ENCODE data around the gene AURKB.

AURKB gene

GRCh38 chr17:8187517-8188262 is 22.7 kb downstream of the AURKB start:
- DNase-seq: peak; percentile 97

GRCh38 chr17:8186787-8187516 is 23.4 kb downstream of the AURKB start:
- peak; percentile 94 for DNase-seq

GRCh38 chr17:8186446-8186786 is 24.0 kb downstream of the AURKB start:
- DNase-seq: no peak

DNA sequence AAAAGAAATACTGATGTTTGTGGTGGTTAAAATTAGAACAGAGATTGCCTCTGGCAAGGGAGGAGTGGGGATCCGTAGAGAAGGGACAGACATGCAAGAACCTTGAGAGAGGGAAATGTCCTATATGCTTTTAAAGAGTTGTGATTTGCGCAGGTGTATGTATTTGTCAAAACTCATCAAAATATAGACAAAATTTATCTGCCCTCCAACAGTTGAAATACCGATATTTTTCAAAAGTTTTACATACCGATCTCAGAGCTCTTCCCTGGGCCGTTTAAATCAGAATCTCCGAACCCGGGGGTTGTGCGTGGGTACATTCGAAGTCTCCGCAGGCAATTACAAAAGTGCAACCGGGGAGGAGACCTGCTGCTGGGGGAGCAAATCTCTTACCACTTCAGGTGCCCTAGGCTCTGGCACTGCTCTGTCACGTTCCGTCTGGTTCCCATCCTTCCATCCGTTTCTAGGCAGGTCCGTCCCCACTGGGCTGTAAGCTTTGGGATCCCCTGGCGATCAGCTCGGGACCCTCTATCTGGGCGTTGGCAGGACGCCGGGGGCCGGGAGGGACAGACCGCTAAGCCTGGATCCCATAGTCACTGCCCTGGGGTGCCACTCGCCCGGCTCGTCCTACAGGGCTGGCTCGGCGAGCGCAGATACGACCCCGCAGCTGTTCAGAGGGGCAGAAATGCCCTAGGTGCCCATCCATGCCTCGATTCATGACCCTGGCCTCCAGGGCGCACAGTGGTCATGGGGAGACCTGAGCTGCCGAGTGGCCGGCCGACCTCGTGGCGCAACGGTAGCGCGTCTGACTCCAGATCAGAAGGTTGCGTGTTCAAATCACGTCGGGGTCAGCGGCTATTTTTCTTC is 24.6 kb downstream of the AURKB start:
- DNase-seq: peak; percentile 73

DNA sequence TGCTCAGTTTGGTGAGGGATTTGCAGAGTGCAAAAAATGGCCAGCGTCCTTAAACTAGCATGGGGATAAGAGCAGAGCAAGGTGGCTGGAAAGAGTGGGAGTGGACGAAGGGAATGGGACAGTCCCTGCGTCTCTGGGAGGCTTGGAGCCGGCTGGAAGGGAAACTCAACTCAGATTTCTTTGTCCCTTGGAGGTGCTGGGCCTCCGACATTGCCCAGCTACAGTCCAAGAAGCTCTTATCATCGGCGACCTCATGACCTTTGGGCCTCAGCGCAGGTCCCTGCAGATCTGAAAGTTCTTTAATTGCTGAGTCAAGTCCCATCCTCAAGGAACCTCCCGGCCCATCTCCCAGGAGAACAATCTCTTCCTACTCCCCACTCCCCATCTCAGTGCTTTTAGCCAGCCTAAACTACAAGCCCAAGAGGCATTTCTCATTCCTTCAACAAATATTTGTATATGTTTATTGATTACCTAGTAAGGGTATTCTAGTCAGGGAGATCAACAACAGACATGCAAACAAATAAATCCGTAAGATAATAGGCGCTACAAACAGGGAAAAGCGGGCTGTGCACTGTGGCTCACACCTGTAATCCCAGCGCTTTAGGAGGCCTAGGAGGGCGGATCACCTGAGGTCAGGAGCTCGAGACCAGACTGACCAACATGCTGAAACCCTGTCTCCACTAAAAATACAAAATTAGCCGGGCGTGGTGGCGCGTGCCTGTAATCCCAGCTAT is 33.2 kb downstream of the AURKB start:
- DNase-seq: no peak

GRCh38 chr17:8176197-8176940 is 34.0 kb downstream of the AURKB start, which contains the start of gene TMEM107:
TSS of gene TMEM107 (minus strand) at chr17:8176380. CDS start at chr17:8176286, 94 bp downstream.
- peak; percentile 91 for DNase-seq

- peak; percentile 40 for DNase-seq
These were observed 34.6 kb downstream of the AURKB start for GRCh38 chr17:8175795-8176196.

- peak; percentile 72 for DNase-seq
These were observed 36.5 kb downstream of the AURKB start for GRCh38 chr17:8173871-8174322.

DNA sequence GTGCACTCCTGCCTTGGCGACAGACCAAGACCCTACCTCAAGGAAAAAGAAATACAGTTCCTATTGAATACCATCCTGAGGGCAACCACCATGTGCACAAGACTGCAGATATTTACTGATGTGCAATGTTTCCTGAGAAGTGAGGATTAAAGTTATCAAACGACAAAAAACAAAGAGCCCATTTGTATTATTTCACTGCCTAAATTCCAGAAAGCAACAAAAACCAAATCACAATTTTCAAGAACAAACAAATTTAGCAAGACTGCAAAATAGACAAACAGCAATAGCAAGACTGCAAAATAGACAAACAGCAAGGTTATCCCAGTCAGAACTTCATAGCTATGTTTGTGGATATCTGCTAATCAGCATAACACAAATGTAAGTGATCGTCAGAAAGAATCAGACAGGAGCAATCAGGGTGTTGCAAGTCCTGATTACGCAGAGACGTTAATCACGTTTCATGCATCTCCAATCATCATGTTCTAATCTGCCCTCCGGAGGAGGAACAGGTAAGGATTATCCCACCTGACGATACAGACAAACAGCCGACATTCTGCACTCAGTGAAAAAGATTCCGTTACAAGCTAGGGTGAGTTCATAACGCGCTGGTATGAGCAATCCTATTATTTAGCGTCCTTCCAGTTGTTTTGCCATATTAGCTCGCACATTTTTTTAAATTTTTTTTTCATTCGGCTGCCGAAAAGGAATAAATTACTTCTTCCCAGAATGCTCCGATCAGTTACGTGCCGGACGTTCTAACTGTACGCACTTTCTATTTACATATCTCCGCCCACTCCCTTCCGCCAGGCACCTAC is 37.1 kb downstream of the AURKB start:
- peak; percentile 91 for DNase-seq

DNA sequence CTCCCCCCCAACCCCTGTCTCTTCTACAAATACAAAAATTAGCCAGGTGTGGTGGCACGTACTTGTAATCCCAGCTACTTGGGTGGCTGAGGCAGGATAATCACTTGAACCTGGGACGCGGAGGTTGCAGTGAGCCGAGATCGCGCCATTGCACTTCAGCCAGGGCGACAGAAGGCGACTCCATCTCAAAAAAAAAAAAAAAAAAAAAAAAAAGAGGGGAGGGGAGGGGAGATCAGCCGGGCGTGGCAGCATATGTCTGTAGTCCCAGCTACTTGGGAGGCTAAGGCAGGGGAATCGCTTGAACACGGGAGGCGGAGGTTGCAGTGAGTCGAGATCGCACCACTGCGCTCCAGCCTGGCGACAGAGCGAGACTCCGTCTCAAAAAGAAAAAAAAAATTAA is 40.2 kb downstream of the AURKB start:
- DNase-seq: peak; percentile 60

DNA sequence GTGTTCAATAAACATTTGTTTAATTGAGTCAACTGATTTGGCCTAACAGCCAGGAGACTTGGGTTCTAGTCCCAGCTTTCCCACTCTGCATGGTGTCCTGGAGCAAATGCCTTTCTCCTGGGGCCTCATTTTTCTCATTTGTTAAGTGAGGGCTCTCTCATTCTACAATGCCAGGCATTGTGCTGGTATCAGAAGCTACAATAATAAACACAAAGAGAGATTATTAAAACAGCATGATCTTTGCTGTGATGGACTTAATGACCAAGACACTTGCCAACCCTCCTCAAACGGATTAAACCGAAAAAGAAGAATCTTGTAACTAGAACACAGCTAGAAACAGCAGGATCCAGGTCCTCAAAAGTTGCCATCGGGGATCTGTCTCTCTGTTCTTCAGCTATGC is 42.8 kb downstream of the AURKB start:
- no peak for DNase-seq

GRCh38 chr17:8166731-8167130 is 43.6 kb downstream of the AURKB start:
- DNase-seq: no peak

DNA sequence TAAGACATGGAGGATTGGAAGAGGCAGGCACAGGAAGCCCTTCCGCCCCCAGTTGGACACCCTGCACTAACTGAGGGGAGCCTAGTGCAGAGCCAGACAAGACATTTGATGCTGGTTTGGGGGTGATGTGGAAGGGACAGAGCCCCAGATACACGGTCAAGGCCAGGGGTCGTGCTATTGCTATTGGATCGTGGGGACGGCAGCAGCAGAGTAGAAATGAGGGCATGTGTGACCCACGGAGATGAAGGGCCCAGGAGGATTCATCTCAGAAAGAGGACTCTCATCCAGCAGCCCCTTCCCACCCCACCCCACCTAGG is 45.6 kb downstream of the AURKB start:
- no peak for DNase-seq

- peak; percentile 54 for DNase-seq
These were observed 46.2 kb downstream of the AURKB start for GRCh38 chr17:8163978-8164814.

DNA sequence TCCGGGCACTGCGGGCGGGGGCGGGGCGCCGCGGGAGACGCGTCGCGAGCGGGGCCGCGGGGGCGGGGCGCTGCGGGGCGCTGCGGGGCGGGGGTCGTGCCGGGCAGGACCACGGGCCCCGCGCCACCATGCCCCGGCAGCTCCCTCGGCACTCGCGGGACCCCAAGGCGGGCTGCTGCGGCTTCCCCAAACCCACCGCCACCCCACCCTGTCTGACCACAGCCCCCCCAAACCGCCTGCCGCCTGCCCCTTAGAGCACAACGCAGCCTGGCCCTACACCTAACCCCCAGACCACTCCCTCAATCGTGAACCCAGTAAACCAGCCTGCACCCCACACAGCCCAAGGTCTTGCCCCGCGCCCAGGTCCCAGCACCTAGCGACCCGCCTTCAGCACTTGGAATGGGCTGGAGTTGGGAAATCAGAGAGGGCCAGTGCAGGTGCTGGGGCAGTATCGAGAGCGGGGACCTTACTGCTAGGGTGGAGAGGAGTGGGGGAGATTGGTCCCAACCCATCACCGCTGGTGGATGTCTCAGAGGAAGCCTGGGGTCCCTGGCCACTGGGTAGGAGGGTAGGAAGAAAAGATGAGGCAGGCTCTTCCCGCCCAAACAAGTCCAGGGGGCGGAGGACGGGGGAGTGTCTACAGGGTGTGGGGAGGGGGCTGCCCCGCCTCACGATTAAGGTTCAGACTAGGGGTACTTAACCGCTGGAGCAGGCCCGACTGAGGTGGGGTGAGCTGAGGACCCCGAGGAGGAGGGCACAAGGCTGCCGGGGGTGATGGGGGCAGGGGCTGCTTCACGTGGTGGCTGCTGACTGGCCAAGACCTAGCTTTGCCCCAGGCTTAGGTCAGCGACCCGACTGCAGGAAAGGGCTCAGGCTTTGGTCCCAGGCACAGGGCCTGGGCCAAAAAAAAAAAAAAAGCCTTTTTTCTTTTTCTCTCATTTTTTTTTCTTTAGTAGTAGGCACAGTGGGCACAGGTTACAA is 47.1 kb downstream of the AURKB start:
- no peak for DNase-seq

DNA sequence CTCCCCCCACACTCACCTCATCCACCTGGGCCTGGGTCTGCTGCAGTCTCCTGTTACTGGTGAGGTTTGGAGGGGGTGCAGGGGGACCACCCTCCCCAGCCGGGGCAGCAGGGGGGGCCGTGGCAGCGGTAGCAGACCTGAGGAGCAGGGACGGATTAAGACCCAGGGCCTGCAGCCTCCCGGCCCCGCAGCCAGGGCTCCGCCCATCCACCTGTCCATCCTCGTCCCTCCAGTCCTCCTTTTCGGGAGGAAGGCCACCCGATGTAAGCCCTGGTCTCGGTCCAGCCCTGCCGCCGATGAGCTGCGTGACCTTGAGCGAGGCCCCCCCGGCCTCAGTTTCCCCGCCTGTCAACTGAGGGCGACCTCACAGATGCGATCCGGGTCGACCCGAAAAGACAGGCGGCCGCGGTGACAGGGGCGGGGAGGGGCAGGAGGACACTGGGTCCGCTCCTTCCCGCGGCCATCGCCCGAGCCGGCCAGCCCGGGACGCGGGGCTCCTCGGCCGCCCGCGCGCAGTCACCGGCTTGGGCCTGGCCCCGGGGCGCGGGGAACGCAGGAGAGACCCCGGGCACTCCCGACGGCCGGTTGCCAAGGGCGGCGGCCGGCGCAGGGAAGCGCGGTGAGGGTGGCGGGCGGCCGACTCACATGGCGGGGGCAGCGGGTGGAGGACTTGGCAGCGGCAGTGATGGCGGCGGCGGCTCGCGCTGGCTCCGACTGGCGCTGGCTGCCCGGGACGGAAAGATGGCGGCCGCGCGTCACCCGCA is 48.0 kb downstream of the AURKB start, which contains the start of gene VAMP2:
Gene VAMP2 (minus strand): TSS at position 716 of the 764 bp plus-strand sequence. CDS start 69 bp downstream, at position 647.
- peak; percentile 71 for DNase-seq

- DNase-seq: no peak
These were observed 48.8 kb downstream of the AURKB start for GRCh38 chr17:8161289-8162232.
